Kidney epithelial cell (primary cell): ENCODE measurements around the gene ZDHHC21. TPM values are rescaled to one million over a fixed set of nuclear protein-coding genes. Genes with fewer than 3 reads are reported as not detected.

Experiments
- DNase-seq: peaks from one replicate; pipeline ENCODE4 v3.0.0-alpha.2; 2010; ENCODE audit warnings: low read depth
- H3K27me3 ChIP-seq: 2 replicates; pipeline ENCODE4 v1.6.0; 2011; ENCODE audit warnings: low read length; ENCODE audit not compliant: control insufficient read depth, insufficient read depth
- H3K36me3 ChIP-seq: 2 replicates; pipeline ENCODE4 v1.5.1; 2011; ENCODE audit warnings: low read length; ENCODE audit not compliant: control insufficient read depth, insufficient read depth
- H3K4me3 ChIP-seq: 2 replicates; pipeline ENCODE4 v1.5.1; 2011; ENCODE audit warnings: low read depth, mild to moderate bottlenecking, control low read depth, low read length
- total RNA-seq: library from RNA; depleted of rRNA; stranded (reverse); fragments of >200 nt; gene quantifications from 2 replicates; pipeline ENCODE4 v1.2.3, GENCODE V29; 2015
- TF ChIP-seq, protein P1 (sequence below): IDR thresholded peaks from 2 replicates; pipeline ENCODE4 v1.5.1; 2011; ENCODE audit warnings: mild to moderate bottlenecking, moderate library complexity, low read length, control low read depth, inconsistent platforms; ENCODE audit not compliant: insufficient read depth, poor library complexity, severe bottlenecking

ZDHHC21 gene
- total RNA-seq, 1 donor from 2014 or later, result 7.7 TPM

GRCh38 chr9:14722391-14723035 is 29.3 kb upstream of the ZDHHC21 start, which contains the start of gene CER1:
Gene CER1, minus strand, starts transcription at chr9:14722733. Its CDS starts 61 bp downstream, at chr9:14722672.
- no peak for DNase-seq
- Histone ChIP-seq H3K36me3 (no peaks in the 10 kb centered on the region), H3K27me3 (no peaks in the 10 kb centered on the region), H3K4me3 (no peak within 1 kb of the TSS)
- TF ChIP-seq, protein P1, sequence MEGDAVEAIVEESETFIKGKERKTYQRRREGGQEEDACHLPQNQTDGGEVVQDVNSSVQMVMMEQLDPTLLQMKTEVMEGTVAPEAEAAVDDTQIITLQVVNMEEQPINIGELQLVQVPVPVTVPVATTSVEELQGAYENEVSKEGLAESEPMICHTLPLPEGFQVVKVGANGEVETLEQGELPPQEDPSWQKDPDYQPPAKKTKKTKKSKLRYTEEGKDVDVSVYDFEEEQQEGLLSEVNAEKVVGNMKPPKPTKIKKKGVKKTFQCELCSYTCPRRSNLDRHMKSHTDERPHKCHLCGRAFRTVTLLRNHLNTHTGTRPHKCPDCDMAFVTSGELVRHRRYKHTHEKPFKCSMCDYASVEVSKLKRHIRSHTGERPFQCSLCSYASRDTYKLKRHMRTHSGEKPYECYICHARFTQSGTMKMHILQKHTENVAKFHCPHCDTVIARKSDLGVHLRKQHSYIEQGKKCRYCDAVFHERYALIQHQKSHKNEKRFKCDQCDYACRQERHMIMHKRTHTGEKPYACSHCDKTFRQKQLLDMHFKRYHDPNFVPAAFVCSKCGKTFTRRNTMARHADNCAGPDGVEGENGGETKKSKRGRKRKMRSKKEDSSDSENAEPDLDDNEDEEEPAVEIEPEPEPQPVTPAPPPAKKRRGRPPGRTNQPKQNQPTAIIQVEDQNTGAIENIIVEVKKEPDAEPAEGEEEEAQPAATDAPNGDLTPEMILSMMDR, result no peak

- H3K27me3 ChIP-seq, result no peaks in the 10 kb centered on the region
- H3K36me3 ChIP-seq, result no peaks in the 10 kb centered on the region
- no peak overlapping the region for H3K4me3 ChIP-seq
- TF ChIP-seq, protein P1, result no peak
- no peak for DNase-seq
These were observed 26.1 kb upstream of the ZDHHC21 start for GRCh38 chr9:14719231-14719923.

DNA sequence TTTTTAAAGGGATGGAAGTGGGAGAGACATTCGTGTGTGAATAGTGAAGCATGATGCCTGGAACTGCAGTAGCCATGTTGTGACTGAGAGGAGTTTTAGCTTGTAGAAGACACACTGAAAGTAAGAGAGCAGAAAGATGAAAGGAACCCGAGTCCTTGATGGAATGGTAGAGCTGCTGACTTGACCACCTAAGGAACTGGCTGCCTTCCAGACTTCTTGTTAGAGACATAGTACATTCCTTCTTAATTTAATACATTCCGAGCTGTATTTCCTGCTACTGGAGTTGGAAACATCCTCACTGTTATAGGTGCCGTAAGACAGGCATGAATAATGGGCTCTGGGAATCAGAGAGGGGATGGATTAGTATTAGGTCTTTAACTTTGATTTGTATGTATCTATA is 21.9 kb upstream of the ZDHHC21 start:
- Histone ChIP-seq H3K36me3 (no peaks in the 10 kb centered on the region), H3K27me3 (no peaks in the 10 kb centered on the region), H3K4me3 (no peak overlapping the region)
- DNase-seq, result no peak
- TF ChIP-seq, protein P1, result no peak

- H3K27me3 ChIP-seq, result no peaks in the 10 kb centered on the region
- H3K36me3 ChIP-seq, result no peaks in the 10 kb centered on the region
- no peak overlapping the region for H3K4me3 ChIP-seq
- DNase-seq, result no peak
- TF ChIP-seq, protein P1, result no peak
These were observed 20.0 kb upstream of the ZDHHC21 start for GRCh38 chr9:14713187-14713767.

DNA sequence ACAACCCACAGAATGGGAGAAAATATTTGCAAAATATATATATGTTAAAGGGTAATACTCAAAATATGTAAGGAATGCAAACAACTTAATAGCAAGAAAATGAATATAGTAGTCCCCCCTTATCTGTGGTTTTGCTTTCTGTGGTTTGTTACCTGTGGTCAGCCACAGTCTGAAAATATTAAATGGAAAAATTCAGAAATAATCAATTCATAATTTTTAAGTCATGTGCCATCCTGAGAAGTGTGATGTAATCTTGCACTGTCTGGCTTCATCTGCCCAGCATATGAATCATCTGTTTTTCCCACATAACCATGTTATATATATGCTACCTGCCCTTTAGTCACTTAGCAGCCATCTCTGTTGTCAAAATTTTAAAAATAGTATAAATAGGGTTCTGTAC is 17.6 kb upstream of the ZDHHC21 start:
- Histone ChIP-seq H3K4me3 (no peak overlapping the region), H3K27me3 (no peaks in the 10 kb centered on the region), H3K36me3 (no peaks in the 10 kb centered on the region)
- no peak for DNase-seq
- TF ChIP-seq, protein P1, result no peak
